Measurements from ENCODE around the gene ZDBF2. TPM values are rescaled to one million over a fixed set of nuclear protein-coding genes. Genes with fewer than 3 reads are reported as not detected.
A peak's percentile ranks its signal among the peaks of the same experiment; 100 is the strongest.
"Not testable (repeated sequence)": the region's sequence is repeated elsewhere in the genome, so short reads cannot be mapped to it uniquely, and the experiment has no call there.

Gene ZDBF2
- total RNA-seq, 2 experiments from 2014 or later = 10.5 to 10.9 TPM

DNA sequence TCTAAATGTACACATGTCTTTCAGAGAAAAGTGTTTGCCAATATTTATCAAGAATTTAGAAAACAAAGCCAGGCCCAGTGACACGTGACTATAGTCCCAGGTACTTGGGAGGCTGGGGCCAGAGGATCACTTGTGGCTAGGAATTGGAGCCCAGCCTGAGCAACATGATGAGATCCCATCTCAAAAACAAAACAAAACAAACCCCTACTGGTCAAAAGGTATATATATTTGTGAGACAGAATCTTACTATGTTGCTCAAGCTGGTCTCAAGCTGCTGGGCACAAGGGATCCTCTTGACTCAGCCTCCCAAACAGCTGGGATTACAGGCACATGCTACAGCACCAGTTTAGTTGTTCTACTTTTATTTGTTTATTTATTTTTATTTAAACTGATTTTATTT is 79.2 kb downstream of the ZDBF2 start:
- no peak for ATAC-seq
- Mint-ChIP-seq H3K4me1 (ENCODE audit: low read depth) (no peaks in the 10 kb centered on the region), H3K9me3 (peaks cover 4% of the 10 kb centered on the region), H3K4me3 (no peak overlapping the region), H3K36me3 (ENCODE audit: low read depth) (no peaks in the 10 kb centered on the region), H3K27me3 (peaks cover under 1% of the 10 kb centered on the region), H3K27ac (no peak overlapping the region)
- no peak for DNase-seq
- TF ChIP-seq, protein P1, sequence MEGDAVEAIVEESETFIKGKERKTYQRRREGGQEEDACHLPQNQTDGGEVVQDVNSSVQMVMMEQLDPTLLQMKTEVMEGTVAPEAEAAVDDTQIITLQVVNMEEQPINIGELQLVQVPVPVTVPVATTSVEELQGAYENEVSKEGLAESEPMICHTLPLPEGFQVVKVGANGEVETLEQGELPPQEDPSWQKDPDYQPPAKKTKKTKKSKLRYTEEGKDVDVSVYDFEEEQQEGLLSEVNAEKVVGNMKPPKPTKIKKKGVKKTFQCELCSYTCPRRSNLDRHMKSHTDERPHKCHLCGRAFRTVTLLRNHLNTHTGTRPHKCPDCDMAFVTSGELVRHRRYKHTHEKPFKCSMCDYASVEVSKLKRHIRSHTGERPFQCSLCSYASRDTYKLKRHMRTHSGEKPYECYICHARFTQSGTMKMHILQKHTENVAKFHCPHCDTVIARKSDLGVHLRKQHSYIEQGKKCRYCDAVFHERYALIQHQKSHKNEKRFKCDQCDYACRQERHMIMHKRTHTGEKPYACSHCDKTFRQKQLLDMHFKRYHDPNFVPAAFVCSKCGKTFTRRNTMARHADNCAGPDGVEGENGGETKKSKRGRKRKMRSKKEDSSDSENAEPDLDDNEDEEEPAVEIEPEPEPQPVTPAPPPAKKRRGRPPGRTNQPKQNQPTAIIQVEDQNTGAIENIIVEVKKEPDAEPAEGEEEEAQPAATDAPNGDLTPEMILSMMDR (IDR thresholded peaks at IDR 0.05) = no peak
- intact Hi-C loops (cut with micrococcal nuclease) = no loop called here
- ChIA-PET CTCF (no interaction called here), POLR2A (no interaction called here)

DNA sequence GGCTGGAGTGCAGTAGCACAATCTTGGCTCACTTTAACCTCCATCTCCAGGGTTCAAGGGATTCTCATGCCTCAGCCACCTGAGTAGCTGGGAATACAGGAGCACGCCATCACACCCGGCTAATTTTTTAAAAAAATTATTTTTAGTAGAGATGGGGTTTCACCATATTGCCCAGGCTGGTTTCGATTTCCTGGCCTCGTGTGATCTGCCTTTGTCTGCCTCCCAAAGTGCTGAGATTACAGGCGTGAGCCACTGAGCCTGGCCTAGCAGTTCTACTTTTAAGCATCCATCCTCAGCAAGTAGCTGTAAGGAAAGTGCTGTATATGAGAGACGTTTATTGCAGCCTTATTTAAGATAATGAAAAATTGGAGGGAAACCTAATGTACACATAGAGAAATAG is 79.7 kb downstream of the ZDBF2 start:
- CTCF ChIA-PET = no interaction called here
- H3K27me3 Mint-ChIP-seq = peaks cover 3% of the 10 kb centered on the region
- H3K36me3 Mint-ChIP-seq (ENCODE audit: low read depth) = no peaks in the 10 kb centered on the region
- POLR2A ChIA-PET = interaction anchor here (0.6 kb wide), 1 partner anchor 186 kb away, joined by 3 read pairs; no protein-coding TSS in a partner anchor
- no peak overlapping the region for H3K27ac Mint-ChIP-seq
- peaks cover 7% of the 10 kb centered on the region for H3K9me3 Mint-ChIP-seq
- H3K4me3 Mint-ChIP-seq = no peak overlapping the region
- ATAC-seq = no peak
- intact Hi-C loops (cut with micrococcal nuclease) = no loop called here
- TF ChIP-seq, protein P1 (IDR thresholded peaks at IDR 0.05) = no peak
- DNase-seq = no peak
- H3K4me1 Mint-ChIP-seq (ENCODE audit: low read depth) = no peaks in the 10 kb centered on the region

DNA sequence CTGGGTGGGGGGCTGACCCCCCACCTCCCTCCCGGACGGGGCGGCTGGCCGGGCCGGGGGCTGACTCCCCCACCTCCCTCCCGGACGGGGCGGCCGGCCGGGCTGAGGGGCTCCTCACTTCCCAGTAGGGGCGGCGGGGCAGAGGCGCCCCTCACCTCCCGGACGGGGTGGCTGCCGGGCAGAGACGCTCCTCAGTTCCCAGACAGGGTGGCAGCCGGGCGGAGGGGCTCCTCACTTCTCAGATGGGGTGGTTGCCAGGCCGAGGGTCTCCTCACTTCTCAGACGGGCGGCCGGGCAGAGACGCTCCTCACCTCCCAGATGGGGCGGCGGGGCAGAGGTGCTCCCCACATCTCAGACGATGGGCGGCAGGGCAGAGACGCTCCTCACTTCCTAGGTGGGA is 82.4 kb downstream of the ZDBF2 start:
- H3K27ac Mint-ChIP-seq; H3K36me3 Mint-ChIP-seq (ENCODE audit: low read depth); DNase-seq; H3K4me3 Mint-ChIP-seq; intact Hi-C loops (cut with micrococcal nuclease); ATAC-seq; POLR2A ChIA-PET; H3K27me3 Mint-ChIP-seq; CTCF ChIA-PET; H3K9me3 Mint-ChIP-seq; H3K4me1 Mint-ChIP-seq (ENCODE audit: low read depth): not testable (repeated sequence)

DNA sequence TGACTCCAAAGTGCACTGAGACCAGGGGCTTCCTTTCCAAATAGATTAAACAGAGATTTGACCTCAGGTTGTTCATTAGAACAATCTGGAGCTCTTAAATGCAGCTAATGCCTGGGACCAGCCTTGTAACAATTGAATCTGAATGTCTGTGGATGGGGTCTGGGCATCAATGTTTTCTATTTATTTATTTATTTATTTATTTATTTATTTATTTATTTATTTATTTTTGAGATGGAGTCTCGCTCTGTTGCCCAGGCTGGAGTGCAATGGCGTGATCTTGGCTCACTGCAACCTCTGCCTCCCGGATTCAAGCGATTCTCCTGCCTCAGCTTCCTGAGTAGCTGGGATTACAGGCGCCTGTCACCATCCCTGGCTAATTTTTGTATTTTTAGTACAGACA is 86.4 kb downstream of the ZDBF2 start:
- ChIA-PET CTCF (interaction anchor here (0.6 kb wide), 1 partner anchor 79 kb away, joined by 4 read pairs; no protein-coding TSS in a partner anchor), POLR2A (interaction anchor here (1.1 kb wide), 1 partner anchor 51 kb away, joined by 3 read pairs; no protein-coding TSS in a partner anchor)
- H3K27ac Mint-ChIP-seq; H3K27me3 Mint-ChIP-seq; ATAC-seq; H3K4me3 Mint-ChIP-seq; intact Hi-C loops (cut with micrococcal nuclease); H3K4me1 Mint-ChIP-seq (ENCODE audit: low read depth); DNase-seq; H3K9me3 Mint-ChIP-seq; H3K36me3 Mint-ChIP-seq (ENCODE audit: low read depth): not testable (repeated sequence)

DNA sequence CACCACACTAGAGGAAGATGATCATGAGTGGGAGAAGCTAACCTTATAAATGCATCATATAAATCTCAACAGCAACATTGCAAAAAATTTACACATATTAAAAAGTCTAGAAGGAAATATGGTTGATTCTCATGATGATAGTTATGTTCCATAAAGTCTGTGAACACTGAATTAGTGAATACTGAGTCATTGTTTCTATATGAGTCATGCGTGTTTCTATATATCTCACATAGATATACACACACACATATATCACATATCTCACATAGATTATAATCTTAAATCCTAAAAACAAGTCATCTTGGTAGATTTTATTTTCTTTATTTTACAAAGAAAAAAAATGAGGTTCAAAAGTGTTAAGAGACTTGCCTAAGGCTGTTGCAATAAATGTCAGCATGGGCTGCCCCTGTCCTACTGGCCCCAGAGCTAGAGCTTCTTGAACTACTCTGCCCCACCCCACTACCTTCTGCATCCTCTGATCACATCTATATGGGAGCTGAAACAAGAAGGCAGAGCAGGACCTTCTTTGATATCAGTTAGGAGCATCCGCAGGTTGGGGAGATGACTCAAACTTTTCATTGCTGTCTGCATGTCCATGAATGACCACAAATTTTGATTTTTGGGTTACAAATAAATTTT is 87.1 kb downstream of the ZDBF2 start:
- peak; percentile 84 for ATAC-seq
- Mint-ChIP-seq H3K36me3 (ENCODE audit: low read depth) (no peaks in the 10 kb centered on the region), H3K4me3 (no peak overlapping the region), H3K27me3 (peaks cover 8% of the 10 kb centered on the region), H3K4me1 (ENCODE audit: low read depth) (peaks cover 3% of the 10 kb centered on the region), H3K27ac (no peak overlapping the region), H3K9me3 (peaks cover 7% of the 10 kb centered on the region)
- TF ChIP-seq, protein P1 (IDR thresholded peaks at IDR 0.05) = no peak
- CTCF ChIA-PET = interaction anchor here (0.6 kb wide), 1 partner anchor 78 kb away, joined by 4 read pairs; no protein-coding TSS in a partner anchor
- POLR2A ChIA-PET = interaction anchor here (1.1 kb wide), 1 partner anchor 52 kb away, joined by 3 read pairs; no protein-coding TSS in a partner anchor
- intact Hi-C loops (cut with micrococcal nuclease) = no loop called here
- DNase-seq = peak; percentile 14

Other genes starting within 250 kb of the ZDBF2 start
- 10 to 100 TPM; 15.9 to 16.7 TPM for gene INO80D, start 188.5 kb upstream of the ZDBF2 start, total RNA-seq
- 10 to 100 TPM; 81.2 to 89.3 TPM for gene NDUFS1, start 115.2 kb upstream of the ZDBF2 start, total RNA-seq
- gene EEF1B2, start 114.8 kb upstream of the ZDBF2 start, total RNA-seq = 1,000 to 10,000 TPM; 1,168 to 1,169 TPM
- under 1 TPM; 0.07 to 0.54 TPM for gene ADAM23, start 168.9 kb downstream of the ZDBF2 start, total RNA-seq